ENCODE results near the gene CHAF1B.

DNA sequence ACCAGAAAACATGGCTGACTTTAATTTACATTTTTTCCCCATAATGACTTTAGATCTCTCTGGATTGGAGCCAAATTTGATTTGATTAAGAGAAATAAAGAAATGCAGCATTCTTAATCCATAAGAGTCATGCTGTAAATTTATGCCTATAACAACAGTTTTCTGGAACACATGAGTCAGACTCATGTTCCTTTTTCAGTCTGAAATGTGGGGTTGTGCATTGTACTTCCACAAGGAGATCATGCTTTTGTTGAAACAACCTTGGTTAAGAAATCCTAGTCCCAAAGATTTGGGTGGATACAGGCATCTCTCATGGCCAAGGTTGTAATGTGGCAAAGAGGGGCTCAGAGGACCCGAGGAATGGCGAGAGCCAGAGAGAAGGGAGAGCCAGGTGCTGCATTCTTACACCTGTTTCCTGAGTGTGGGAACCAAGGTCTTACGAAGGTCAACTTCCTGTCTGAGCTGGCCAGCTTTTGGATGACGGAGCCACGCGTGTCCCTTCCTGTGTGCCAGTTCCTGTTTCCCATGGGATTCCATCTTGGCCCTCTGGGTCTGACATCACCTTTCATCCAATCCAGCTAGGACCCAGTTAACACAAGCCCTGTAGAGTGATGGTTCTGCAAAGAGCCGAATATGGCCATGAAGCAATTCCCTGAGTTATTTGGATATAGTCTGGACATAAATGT lies 71.7 kb downstream of the CHAF1B start:
- TF ChIP-seq CTCF (IDR thresholded peaks at IDR 0.05) (no peak), POLR2A (IDR thresholded peaks at IDR 0.05) (no peak)

Data from right lobe of liver (tissue), 4 donors.